HCT116 (cell line): ENCODE measurements around the gene SP4.

ENCODE experiments used
- POLR2A ChIP-seq: IDR thresholded peaks from 2 replicates; pipeline ENCODE4 v1.7.0; 2011; ENCODE audit warnings: borderline replicate concordance; ENCODE audit not compliant: insufficient read depth, insufficient read length; ENCODE audit errors: extremely low read depth
- RAD21 ChIP-seq: IDR thresholded peaks from 2 replicates; pipeline ENCODE4 v1.6.1; 2012; ENCODE audit warnings: low read depth, mild to moderate bottlenecking
- SIN3A ChIP-seq: IDR thresholded peaks from 2 replicates; pipeline ENCODE4 v1.6.1; 2012; ENCODE audit warnings: low read depth

DNA sequence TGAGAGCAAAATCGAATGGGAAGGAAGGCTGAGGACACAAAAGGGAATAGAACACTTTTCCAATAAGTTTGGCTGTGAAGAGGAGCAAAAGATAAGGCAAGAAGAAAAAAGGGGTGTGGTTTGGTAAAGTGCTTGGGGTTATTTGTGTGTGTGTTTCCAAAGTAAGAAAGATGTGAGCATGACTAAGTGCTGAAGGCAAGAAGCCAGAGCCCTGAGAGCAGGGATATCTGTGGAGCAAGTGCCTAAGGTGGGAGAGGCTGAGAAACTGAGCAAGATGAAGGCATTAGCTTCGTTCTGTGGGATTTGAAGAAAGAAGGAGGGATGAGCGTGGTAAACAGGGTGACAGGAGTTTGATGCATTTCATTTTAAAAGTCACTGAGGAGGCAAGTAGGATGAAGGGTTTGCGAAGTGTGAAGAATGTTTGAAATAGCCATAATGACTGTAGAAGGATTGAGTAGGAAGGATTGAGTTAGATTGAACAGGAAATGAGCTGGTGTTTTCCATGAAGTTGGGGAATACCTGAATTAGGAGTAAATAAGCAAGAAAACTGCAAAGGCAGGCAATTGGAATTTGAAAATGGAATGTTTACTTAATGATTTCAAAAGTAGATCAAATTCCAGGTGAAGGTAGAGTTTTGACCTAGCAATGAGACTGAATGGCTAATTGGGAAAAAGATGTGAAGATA, 19.9 kb upstream of the SP4 start:
- TF ChIP-seq RAD21 (no peak), SIN3A (no peak), POLR2A (no peak)
